GM18499 (cell line): ENCODE data around the gene RPS26.
"Not testable (repeated sequence)": the region's sequence is repeated elsewhere in the genome, so short reads cannot be mapped to it uniquely, and the experiment has no call there.

Experiments used
- ATAC-seq: cut with Tn5 transposase; IDR thresholded peaks from one replicate; pipeline ENCODE4 v1.9.1; 2021; ENCODE audit warnings: moderate number of reproducible peaks; ENCODE audit not compliant: insufficient read depth, unreplicated experiment

RPS26 gene

GRCh38 chr12:56074396-56074795 lies 32.7 kb downstream of the RPS26 start:
- ATAC-seq = no peak

- ATAC-seq = not testable (repeated sequence)
Measured at GRCh38 chr12:56077966-56078365, 36.2 kb downstream of the RPS26 start.

GRCh38 chr12:56078427-56078826 lies 36.7 kb downstream of the RPS26 start:
- ATAC-seq = no peak

GRCh38 chr12:56078931-56079722 lies 37.4 kb downstream of the RPS26 start:
- ATAC-seq = no peak

GRCh38 chr12:56079723-56080555 lies 38.2 kb downstream of the RPS26 start, which contains the start of gene ERBB3:
Gene ERBB3 (plus strand): TSS chr12:56080165. CDS start chr12:56080301, 136 bp downstream.
- no peak for ATAC-seq

GRCh38 chr12:56080556-56081138 lies 38.9 kb downstream of the RPS26 start:
- no peak for ATAC-seq

- no peak for ATAC-seq
Measured at GRCh38 chr12:56081393-56082347, 40.0 kb downstream of the RPS26 start.

GRCh38 chr12:56082382-56082781 lies 40.7 kb downstream of the RPS26 start:
- no peak for ATAC-seq

GRCh38 chr12:56082967-56083366 lies 41.2 kb downstream of the RPS26 start:
- no peak for ATAC-seq

- ATAC-seq = no peak
Measured at GRCh38 chr12:56084958-56085543, 43.3 kb downstream of the RPS26 start.

GRCh38 chr12:56086096-56086495 lies 44.4 kb downstream of the RPS26 start:
- ATAC-seq = no peak

GRCh38 chr12:56086608-56087007 lies 44.9 kb downstream of the RPS26 start:
- ATAC-seq = no peak

GRCh38 chr12:56087220-56087619 lies 45.5 kb downstream of the RPS26 start:
- ATAC-seq = no peak
